Tibial nerve (tissue), 4 donors: ENCODE measurements around the gene RPS4Y1.

Source experiments
- CTCF ChIP-seq, 5 experiments: fragments of 200-600 bp in 3 of 5; fragments of 450-650 bp in 2 of 5; sonication (generic) in 3 of 5; IDR thresholded peaks; one replicate each; pipeline ENCODE4 v1.5.1; 2016 to 2019; ENCODE audit warnings: antibody characterized with exemption in 5 of 5, mild to moderate bottlenecking in 3 of 5, moderate library complexity in 2 of 5
- EP300 ChIP-seq, 2 donors: sonication (generic); formaldehyde crosslinking; IDR thresholded peaks; one replicate each; pipeline ENCODE4 v1.6.1; 2017; ENCODE audit warnings: antibody characterized with exemption in 2 of 2, mild to moderate bottlenecking in 1 of 2
- POLR2A ChIP-seq, 2 donors: fragments of 450-650 bp; IDR thresholded peaks; one replicate each; pipeline ENCODE4 v1.6.1; 2017; ENCODE audit warnings: antibody characterized with exemption in 2 of 2, mild to moderate bottlenecking in 2 of 2, moderate library complexity in 2 of 2

- TF ChIP-seq CTCF (IDR thresholded peaks at IDR 0.05) (no peak), POLR2A (IDR thresholded peaks at IDR 0.05) (no peak), EP300 (IDR thresholded peaks at IDR 0.05) (no peak)
These were observed 16.3 kb downstream of the RPS4Y1 start for GRCh38 chrY:2857686-2858085.
